HepG2 (cell line): ENCODE results near the gene SLC13A2. TPM values are rescaled to one million over a fixed set of nuclear protein-coding genes. Genes with fewer than 3 reads are reported as not detected.

Experiments
- ATAC-seq: fragments of 200-7000 bp; cut with Tn5 transposase; 3 replicates; pipeline ENCODE4 v1.9.1; 2020; ENCODE audit warnings: mild to moderate bottlenecking, moderate library complexity
- BruUV-seq: library from RNA; stranded (reverse); fragments of 400-500 nt; replicated peaks from 2 replicates; lab custom pipeline; 2021; lab: Mats Ljungman, UMichigan
- CTCF ChIA-PET: fragments of 300-600 bp; formaldehyde crosslinking; extraction: SDS; loops from one replicate; lab custom pipeline; 2021; ENCODE audit warnings: low total read pairs, inconsistent platforms, low intra/inter-chr PET ratio; lab: Yijun Ruan, JAX
- POLR2A ChIA-PET: fragments of 350-600 bp; sonication (Branson Sonifier 250); formaldehyde crosslinking; loops from one replicate; lab custom pipeline; 2020; ENCODE audit warnings: antibody characterized with exemption, inconsistent platforms; lab: Yijun Ruan, JAX
- DNase-seq: peaks from one replicate; pipeline ENCODE4 v3.0.0-alpha.2; 2015; ENCODE audit warnings: low spot score
- FAIRE-seq: peaks from 3 replicates; lab custom pipeline; 2011; peaks lifted over from hg19 to GRCh38; lab: Jason Lieb, UNC
- H2AFZ ChIP-seq: one replicate; pipeline ENCODE4 v1.6.1; 2011; ENCODE audit warnings: low read length, inconsistent platforms
- H3K27ac ChIP-seq: fragments of 300-600 bp; 3 replicates; pipeline ENCODE4 v1.8.0; 2011; ENCODE audit warnings: mixed run types, mild to moderate bottlenecking, mixed read lengths, low read length, inconsistent platforms; ENCODE audit not compliant: insufficient read depth; ENCODE audit errors: extremely low read length
- H3K27me3 ChIP-seq, 2 experiments: fragments of 200-600 bp in 1 of 2; 2 replicates in 1 of 2; 3 replicates in 1 of 2; pipeline versions ENCODE4 v1.6.0 to v1.8.0; 2011; ENCODE audit warnings: low read length in 2 of 2, mild to moderate bottlenecking in 2 of 2, moderate library complexity in 2 of 2, inconsistent platforms in 1 of 2; ENCODE audit not compliant: insufficient read depth in 2 of 2, control insufficient read depth in 1 of 2
- H3K36me3 ChIP-seq, 2 experiments: fragments of 200-600 bp in 1 of 2; replicated peaks in 1 of 2; 2 replicates in 1 of 2; 3 replicates in 1 of 2; pipeline versions ENCODE4 v1.5.1 to v1.8.0; 2011; ENCODE audit warnings: low read length in 2 of 2, inconsistent platforms in 1 of 2; ENCODE audit not compliant: insufficient read depth in 2 of 2, control insufficient read depth in 1 of 2
- H3K4me1 ChIP-seq: 2 replicates; pipeline ENCODE4 v1.5.1; 2012; ENCODE audit warnings: low read length, inconsistent platforms; ENCODE audit not compliant: insufficient read depth
- H3K4me2 ChIP-seq: 2 replicates; pipeline ENCODE4 v1.6.0; 2011; ENCODE audit warnings: low read depth, low read length, inconsistent platforms
- H3K4me3 ChIP-seq, 3 experiments: fragments of 200-600 bp in 1 of 3; sonication (generic), shearing (Covaris generic) in 1 of 3; replicated peaks in 1 of 3; 2 replicates each; pipeline ENCODE4 v1.5.1; 2011 to 2016; ENCODE audit warnings: low read length in 3 of 3, inconsistent platforms in 2 of 3, low read depth in 2 of 3, mild to moderate bottlenecking in 2 of 3, control low read depth in 1 of 3, mixed read lengths in 1 of 3; ENCODE audit not compliant: insufficient read depth in 1 of 3
- H3K79me2 ChIP-seq: one replicate; pipeline ENCODE4 v1.6.1; 2011; ENCODE audit warnings: low read length, inconsistent platforms; ENCODE audit not compliant: insufficient read depth
- H3K9ac ChIP-seq: 2 replicates; pipeline ENCODE4 v1.6.0; 2011; ENCODE audit warnings: mild to moderate bottlenecking, low read depth, low read length, inconsistent platforms; ENCODE audit not compliant: insufficient read depth
- H3K9me3 ChIP-seq: 2 replicates; pipeline ENCODE4 v1.5.1; 2012; ENCODE audit warnings: mild to moderate bottlenecking, low read length
- H4K20me1 ChIP-seq: 2 replicates; pipeline ENCODE4 v1.6.0; 2011; ENCODE audit warnings: inconsistent platforms, mild to moderate bottlenecking, low read length, moderate library complexity; ENCODE audit not compliant: insufficient read depth
- ATF7 ChIP-seq, 2 experiments: fragments of 450-650 bp in 1 of 2; sonication (generic) in 1 of 2; formaldehyde crosslinking in 1 of 2; IDR thresholded peaks; 2 replicates each; pipeline versions ENCODE4 v1.4.0 to v1.6.1; 2016 to 2020; ENCODE audit warnings: antibody characterized with exemption in 1 of 2, mild to moderate bottlenecking in 1 of 2, missing genetic modification reagents in 1 of 2
- EEA1 ChIP-seq: sonication (generic); formaldehyde crosslinking; IDR thresholded peaks from 2 replicates; pipeline ENCODE4 v1.5.1; 2020; ENCODE audit warnings: mild to moderate bottlenecking, missing genetic modification reagents, borderline replicate concordance
- HNF4G ChIP-seq, 2 experiments: sonication (generic) in 1 of 2; formaldehyde crosslinking in 1 of 2; IDR thresholded peaks; 2 replicates each; pipeline versions ENCODE4 v1.4.0 to v1.6.1; 2011 to 2020; ENCODE audit warnings: borderline replicate concordance in 2 of 2, low read depth in 2 of 2, mild to moderate bottlenecking in 2 of 2, low read length in 1 of 2, missing genetic modification reagents in 1 of 2, moderate library complexity in 1 of 2
- JUNB ChIP-seq: sonication (generic); formaldehyde crosslinking; IDR thresholded peaks from 2 replicates; pipeline ENCODE4 v1.8.0; 2022; ENCODE audit warnings: missing genetic modification reagents, mild to moderate bottlenecking, borderline replicate concordance
- MXI1 ChIP-seq: IDR thresholded peaks from 3 replicates; pipeline ENCODE4 v1.6.1; 2012; ENCODE audit warnings: low read depth, low read length, inconsistent platforms, borderline replicate concordance
- PHF5A ChIP-seq: IDR thresholded peaks from one replicate; pipeline ENCODE4 v1.6.1; 2018; ENCODE audit warnings: low read depth, missing genetic modification reagents; ENCODE audit not compliant: unreplicated experiment
- SIN3B ChIP-seq: fragments of 150-350 bp; IDR thresholded peaks from 2 replicates; pipeline ENCODE4 v1.6.1; 2014; ENCODE audit warnings: low read length
- TOE1 ChIP-seq: sonication (generic); formaldehyde crosslinking; IDR thresholded peaks from 2 replicates; pipeline ENCODE4 v1.4.0; 2020; ENCODE audit warnings: mild to moderate bottlenecking, missing genetic modification reagents
- ZNF567 ChIP-seq: sonication (generic); formaldehyde crosslinking; IDR thresholded peaks from 2 replicates; pipeline ENCODE4 v1.8.1; 2023; ENCODE audit warnings: mild to moderate bottlenecking, missing genetic modification reagents, borderline replicate concordance
- WGBS: methylation state at CpG from one replicate; pipeline ENCODE4 v1.1.6; 2017; ENCODE audit warnings: low lambda C conversion rate; 5-methylcytosine and 5-hydroxymethylcytosine counted together
- in situ Hi-C: cut with HindIII; loops from 2 replicates; pipeline ENCODE4 v1.10.0; 2017; ENCODE audit warnings: low pct_unique_long_range_greater_than_20kb; ENCODE audit not compliant: extremely low pct_ligation_motif_present
- intact Hi-C: fragments of 100-400 bp; cut with micrococcal nuclease; formaldehyde crosslinking; loops from one replicate; pipeline ENCODE4 v1.10.0; 2022; ENCODE audit not compliant: unreplicated experiment
- polyA plus RNA-seq, 8 experiments: library from polyadenylated mRNA; depleted of rRNA in 3 of 8; stranded (reverse) in 7 of 8; unstranded in 1 of 8; fragments of >200 nt; fragmentation: Illumina TruSeq in 4 of 8; extraction: Trizol in 4 of 8; gene quantifications; 2 replicates each; pipeline versions ENCODE4 v1.2.1 to v1.2.3, GENCODE V29; 2011 to 2016; ENCODE audit warnings: low read depth in 4 of 8, missing spikeins in 1 of 8, mixed read lengths in 1 of 8; ENCODE audit not compliant: insufficient read depth in 1 of 8
- total RNA-seq, 5 experiments: library from RNA; depleted of rRNA; stranded (reverse); fragments of >200 nt; fragmentation: Illumina TruSeq; extraction: Trizol; gene quantifications; 2 replicates each; pipeline ENCODE4 v1.2.3, GENCODE V29; 2016; ENCODE audit warnings: low read depth in 1 of 5
- TF ChIP-seq, protein P1 (sequence below): sonication (generic); formaldehyde crosslinking; IDR thresholded peaks from 2 replicates; pipeline ENCODE4 v1.8.1; 2023; ENCODE audit warnings: mild to moderate bottlenecking, inconsistent platforms, moderate library complexity, missing genetic modification reagents, borderline replicate concordance
- TF ChIP-seq, protein P2 (sequence below): sonication (generic); formaldehyde crosslinking; IDR thresholded peaks from 2 replicates; pipeline ENCODE4 v1.9.0; 2021; ENCODE audit warnings: missing genetic modification reagents, borderline replicate concordance
- TF ChIP-seq, protein P3 (sequence below): sonication (generic); formaldehyde crosslinking; conservative IDR thresholded peaks from 2 replicates; pipeline ENCODE4 v1.8.0; 2022; ENCODE audit warnings: missing genetic modification reagents

SLC13A2 gene
- total and polyA plus RNA-seq, 2 of the 13 experiments (the other 11 are each of a cell fraction or from before 2014, with no cell fraction given) = 0.07 TPM; not detected in 1

DNA sequence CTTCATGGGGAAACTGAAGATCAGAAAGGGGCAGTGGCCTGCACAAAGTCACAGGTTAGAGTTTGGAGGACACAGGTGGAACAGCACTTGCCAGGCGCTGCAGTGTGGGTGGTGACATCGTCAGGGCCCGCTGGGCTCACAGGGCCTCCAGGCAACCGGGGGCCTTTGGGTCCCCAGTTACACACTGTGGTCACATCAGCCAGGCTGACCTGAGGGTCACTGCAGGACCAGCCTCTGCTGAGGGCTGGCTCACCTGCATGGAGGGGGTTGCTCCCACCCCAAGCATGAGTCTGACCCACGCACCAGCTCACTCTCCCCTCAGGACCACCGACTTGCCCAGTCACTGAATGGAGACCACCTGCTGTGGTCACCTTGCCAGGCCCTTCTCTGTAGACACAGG is 49.7 kb downstream of the SLC13A2 start:
- no peak overlapping the region for H3K4me2 ChIP-seq
- intact Hi-C loops = no loop called here
- ATAC-seq = no peak
- ChIA-PET POLR2A (no interaction called here), CTCF (no interaction called here)
- in situ Hi-C loops = no loop called here
- H4K20me1 ChIP-seq = no peaks in the 10 kb centered on the region
- no peak overlapping the region for H3K27ac ChIP-seq
- no peak overlapping the region for H2AFZ ChIP-seq
- peaks cover 37% of the 10 kb centered on the region for H3K4me1 ChIP-seq
- WGBS = no CpG with 5 or more reads among the region's 6 CpGs
- no peak for DNase-seq
- no peak overlapping the region for H3K9ac ChIP-seq
- TF ChIP-seq JUNB (CRISPR knock-in tag) = no peak
- TF ChIP-seq EEA1 (CRISPR knock-in tag) = no peak
- no peak for TF ChIP-seq ATF7 (IDR thresholded peaks at IDR 0.05)
- no peak for TF ChIP-seq ATF7 (CRISPR knock-in tag; IDR thresholded peaks at IDR 0.05)
- TF ChIP-seq, protein P1, sequence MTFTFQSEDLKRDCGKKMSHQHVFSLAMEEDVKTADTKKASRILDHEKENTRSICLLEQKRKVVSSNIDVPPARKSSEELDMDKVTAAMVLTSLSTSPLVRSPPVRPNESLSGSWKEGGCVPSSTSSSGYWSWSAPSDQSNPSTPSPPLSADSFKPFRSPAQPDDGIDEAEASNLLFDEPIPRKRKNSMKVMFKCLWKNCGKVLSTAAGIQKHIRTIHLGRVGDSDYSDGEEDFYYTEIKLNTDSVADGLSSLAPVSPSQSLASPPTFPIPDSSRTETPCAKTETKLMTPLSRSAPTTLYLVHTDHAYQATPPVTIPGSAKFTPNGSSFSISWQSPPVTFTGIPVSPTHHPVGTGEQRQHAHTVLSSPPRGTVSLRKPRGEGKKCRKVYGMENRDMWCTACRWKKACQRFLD (CRISPR knock-in tag) = no peak
- no peak for TF ChIP-seq SIN3B
- TF ChIP-seq PHF5A (CRISPR knock-in tag) = no peak
- TF ChIP-seq ZNF567 (CRISPR knock-in tag) = no peak
- TF ChIP-seq MXI1 = no peak
- no peak for TF ChIP-seq TOE1 (CRISPR knock-in tag)
- TF ChIP-seq, protein P2, sequence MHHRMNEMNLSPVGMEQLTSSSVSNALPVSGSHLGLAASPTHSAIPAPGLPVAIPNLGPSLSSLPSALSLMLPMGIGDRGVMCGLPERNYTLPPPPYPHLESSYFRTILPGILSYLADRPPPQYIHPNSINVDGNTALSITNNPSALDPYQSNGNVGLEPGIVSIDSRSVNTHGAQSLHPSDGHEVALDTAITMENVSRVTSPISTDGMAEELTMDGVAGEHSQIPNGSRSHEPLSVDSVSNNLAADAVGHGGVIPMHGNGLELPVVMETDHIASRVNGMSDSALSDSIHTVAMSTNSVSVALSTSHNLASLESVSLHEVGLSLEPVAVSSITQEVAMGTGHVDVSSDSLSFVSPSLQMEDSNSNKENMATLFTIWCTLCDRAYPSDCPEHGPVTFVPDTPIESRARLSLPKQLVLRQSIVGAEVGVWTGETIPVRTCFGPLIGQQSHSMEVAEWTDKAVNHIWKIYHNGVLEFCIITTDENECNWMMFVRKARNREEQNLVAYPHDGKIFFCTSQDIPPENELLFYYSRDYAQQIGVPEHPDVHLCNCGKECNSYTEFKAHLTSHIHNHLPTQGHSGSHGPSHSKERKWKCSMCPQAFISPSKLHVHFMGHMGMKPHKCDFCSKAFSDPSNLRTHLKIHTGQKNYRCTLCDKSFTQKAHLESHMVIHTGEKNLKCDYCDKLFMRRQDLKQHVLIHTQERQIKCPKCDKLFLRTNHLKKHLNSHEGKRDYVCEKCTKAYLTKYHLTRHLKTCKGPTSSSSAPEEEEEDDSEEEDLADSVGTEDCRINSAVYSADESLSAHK = no peak
- TF ChIP-seq, protein P3, sequence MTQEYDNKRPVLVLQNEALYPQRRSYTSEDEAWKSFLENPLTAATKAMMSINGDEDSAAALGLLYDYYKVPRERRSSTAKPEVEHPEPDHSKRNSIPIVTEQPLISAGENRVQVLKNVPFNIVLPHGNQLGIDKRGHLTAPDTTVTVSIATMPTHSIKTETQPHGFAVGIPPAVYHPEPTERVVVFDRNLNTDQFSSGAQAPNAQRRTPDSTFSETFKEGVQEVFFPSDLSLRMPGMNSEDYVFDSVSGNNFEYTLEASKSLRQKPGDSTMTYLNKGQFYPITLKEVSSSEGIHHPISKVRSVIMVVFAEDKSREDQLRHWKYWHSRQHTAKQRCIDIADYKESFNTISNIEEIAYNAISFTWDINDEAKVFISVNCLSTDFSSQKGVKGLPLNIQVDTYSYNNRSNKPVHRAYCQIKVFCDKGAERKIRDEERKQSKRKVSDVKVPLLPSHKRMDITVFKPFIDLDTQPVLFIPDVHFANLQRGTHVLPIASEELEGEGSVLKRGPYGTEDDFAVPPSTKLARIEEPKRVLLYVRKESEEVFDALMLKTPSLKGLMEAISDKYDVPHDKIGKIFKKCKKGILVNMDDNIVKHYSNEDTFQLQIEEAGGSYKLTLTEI (CRISPR knock-in tag) = no peak
- TF ChIP-seq HNF4G (IDR thresholded peaks at IDR 0.05; ENCODE audit: borderline replicate concordance, low read depth, low read length) = no peak
- TF ChIP-seq HNF4G (CRISPR knock-in tag; IDR thresholded peaks at IDR 0.05; ENCODE audit: borderline replicate concordance, low read depth) = no peak
- H3K27me3 ChIP-seq = peaks cover 4 to 44% of the 10 kb centered on the region in 2 experiments
- H3K4me3 ChIP-seq = no peak overlapping the region
- no TSS peak for BruUV-seq
- no peaks in the 10 kb centered on the region for H3K79me2 ChIP-seq
- H3K36me3 ChIP-seq = no peaks in the 10 kb centered on the region
- no peaks in the 10 kb centered on the region for H3K9me3 ChIP-seq
- FAIRE-seq = no peak
